ENCODE measurements around the gene UTF1. TPM values are rescaled to one million over a fixed set of nuclear protein-coding genes. Genes with fewer than 3 reads are reported as not detected.
A peak's percentile ranks its signal among the peaks of the same experiment; 100 is the strongest.

UTF1 gene
- total and polyA plus RNA-seq, 2 experiments from 2014 or later = 12.2 to 51.4 TPM

DNA sequence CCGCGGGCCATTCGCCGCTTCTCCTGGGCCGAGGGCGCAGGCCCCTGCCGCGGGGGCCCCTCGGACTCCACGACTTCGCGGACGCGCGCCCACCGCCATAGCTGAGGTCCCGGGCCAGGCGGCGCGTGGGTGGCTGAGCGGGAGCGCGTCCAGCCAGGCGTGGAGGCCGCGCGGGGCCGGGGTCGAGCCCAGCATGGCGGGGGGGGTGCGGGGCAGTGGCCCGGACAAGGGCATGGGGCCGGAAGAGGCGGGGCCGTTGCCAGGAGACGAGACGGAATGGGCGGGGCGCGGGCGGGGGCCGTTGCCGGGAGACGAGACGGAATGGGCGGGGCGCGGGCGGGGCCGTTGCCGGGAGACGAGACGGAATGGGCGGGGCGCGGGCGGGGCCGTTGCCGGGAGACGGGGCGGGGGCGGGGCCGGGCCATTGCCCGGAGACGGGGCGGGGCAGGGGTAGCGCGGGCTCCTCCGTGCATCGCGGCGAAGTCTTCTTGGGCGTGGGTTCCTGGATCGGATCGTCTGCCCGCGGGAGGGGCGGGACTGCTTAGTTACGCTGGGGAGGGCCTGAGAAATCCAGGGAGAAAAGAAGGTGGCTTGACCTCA is 31.8 kb downstream of the UTF1 start:
- H3K4me3 Mint-ChIP-seq = peak overlapping the region; percentile 72
- H3K27me3 Mint-ChIP-seq (ENCODE audit: insufficient read depth, low read depth, poor library complexity) = peaks cover 24% of the 10 kb centered on the region
- H3K4me3 ChIP-seq = peak overlapping the region; percentile 69
- H2AFZ ChIP-seq = 0 out of 2 replicates have a peak overlapping the region, but pooled peaks have one; percentile 72
- no peak overlapping the region for H3K27ac Mint-ChIP-seq
- TF ChIP-seq, protein P1, sequence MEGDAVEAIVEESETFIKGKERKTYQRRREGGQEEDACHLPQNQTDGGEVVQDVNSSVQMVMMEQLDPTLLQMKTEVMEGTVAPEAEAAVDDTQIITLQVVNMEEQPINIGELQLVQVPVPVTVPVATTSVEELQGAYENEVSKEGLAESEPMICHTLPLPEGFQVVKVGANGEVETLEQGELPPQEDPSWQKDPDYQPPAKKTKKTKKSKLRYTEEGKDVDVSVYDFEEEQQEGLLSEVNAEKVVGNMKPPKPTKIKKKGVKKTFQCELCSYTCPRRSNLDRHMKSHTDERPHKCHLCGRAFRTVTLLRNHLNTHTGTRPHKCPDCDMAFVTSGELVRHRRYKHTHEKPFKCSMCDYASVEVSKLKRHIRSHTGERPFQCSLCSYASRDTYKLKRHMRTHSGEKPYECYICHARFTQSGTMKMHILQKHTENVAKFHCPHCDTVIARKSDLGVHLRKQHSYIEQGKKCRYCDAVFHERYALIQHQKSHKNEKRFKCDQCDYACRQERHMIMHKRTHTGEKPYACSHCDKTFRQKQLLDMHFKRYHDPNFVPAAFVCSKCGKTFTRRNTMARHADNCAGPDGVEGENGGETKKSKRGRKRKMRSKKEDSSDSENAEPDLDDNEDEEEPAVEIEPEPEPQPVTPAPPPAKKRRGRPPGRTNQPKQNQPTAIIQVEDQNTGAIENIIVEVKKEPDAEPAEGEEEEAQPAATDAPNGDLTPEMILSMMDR (conservative IDR thresholded peaks at IDR 0.05; ENCODE audit: low read depth in 2 of 2) = no peak
- TF ChIP-seq POLR2AphosphoS5 (IDR thresholded peaks at IDR 0.05; ENCODE audit: low read depth) = peak; percentile 70
- no peak for TF ChIP-seq CREB1 (CRISPR knock-in tag; IDR thresholded peaks at IDR 0.05; ENCODE audit: low read depth)
- peaks cover 8% of the 10 kb centered on the region for H3K27me3 ChIP-seq (ENCODE audit: insufficient read depth)
- no peaks in the 10 kb centered on the region for H3K9me3 Mint-ChIP-seq
- H3K4me1 ChIP-seq (ENCODE audit: insufficient read depth) = peaks cover 12% of the 10 kb centered on the region
- H3K27ac ChIP-seq (ENCODE audit: low read depth) = no peak overlapping the region
- H4K20me1 ChIP-seq (replicated peaks; ENCODE audit: insufficient read depth) = no peaks in the 10 kb centered on the region
- no peaks in the 10 kb centered on the region for H3K79me2 ChIP-seq (replicated peaks; ENCODE audit: insufficient read depth)
- no peaks in the 10 kb centered on the region for H3K9me2 ChIP-seq (ENCODE audit: insufficient read depth)
- peaks cover 11% of the 10 kb centered on the region for H3K4me1 Mint-ChIP-seq
- H3K36me3 Mint-ChIP-seq (ENCODE audit: low read depth) = peaks cover 3% of the 10 kb centered on the region; the same call in 1 of the 3 replicates
- DNase-seq (ENCODE audit: low spot score) (peak; percentile 73), ATAC-seq (peak; percentile 19)
- H3F3A ChIP-seq (replicated peaks; ENCODE audit: low read depth) = no peaks in the 10 kb centered on the region
- H3K36me3 ChIP-seq (ENCODE audit: insufficient read depth) = no peaks in the 10 kb centered on the region
- peak overlapping the region; percentile 84 for H3K4me2 ChIP-seq

DNA sequence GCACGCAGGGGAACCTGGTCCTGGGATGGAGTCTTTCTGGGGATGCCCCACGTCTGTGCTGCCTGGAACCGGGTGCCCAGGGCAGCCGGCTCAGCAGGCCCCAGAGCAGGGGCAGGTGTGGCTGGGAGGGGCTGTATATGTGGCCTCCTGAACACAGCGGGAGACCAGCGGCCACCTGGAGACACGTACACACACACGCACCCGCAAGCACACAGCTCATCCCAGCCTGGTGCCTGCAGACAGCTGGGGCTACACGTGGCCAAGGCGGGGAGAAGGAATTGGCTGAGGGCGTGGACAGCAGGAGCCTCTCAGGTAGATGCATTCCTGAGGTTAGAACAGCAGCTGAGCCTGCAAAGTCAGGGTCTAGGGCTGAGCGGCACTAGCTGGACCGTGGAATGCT is 32.7 kb downstream of the UTF1 start:
- no peaks in the 10 kb centered on the region for H3K36me3 ChIP-seq (ENCODE audit: insufficient read depth)
- H4K20me1 ChIP-seq (replicated peaks; ENCODE audit: insufficient read depth) = no peaks in the 10 kb centered on the region
- no peak for DNase-seq (ENCODE audit: low spot score)
- Mint-ChIP-seq H3K4me1 (peaks cover 3% of the 10 kb centered on the region), H3K9me3 (no peaks in the 10 kb centered on the region), H3K4me3 (peak overlapping the region; percentile 72; the same call in 2 of the 3 replicates), H3K36me3 (ENCODE audit: low read depth) (peaks cover 3% of the 10 kb centered on the region; the same call in 1 of the 3 replicates), H3K27me3 (ENCODE audit: insufficient read depth, low read depth, poor library complexity) (peaks cover 18% of the 10 kb centered on the region), H3K27ac (no peak overlapping the region)
- no peaks in the 10 kb centered on the region for H3F3A ChIP-seq (replicated peaks; ENCODE audit: low read depth)
- peak overlapping the region; percentile 50; the same call in 1 of the 2 replicates for H3K4me3 ChIP-seq
- no peaks in the 10 kb centered on the region for H3K9me2 ChIP-seq (ENCODE audit: insufficient read depth)
- H2AFZ ChIP-seq = no peak overlapping the region
- H3K4me1 ChIP-seq (ENCODE audit: insufficient read depth) = peaks cover 8% of the 10 kb centered on the region
- peak; percentile 4; the same call in 2 of the 3 replicates for ATAC-seq
- peak overlapping the region; percentile 78; the same call in 1 of the 2 replicates for H3K4me2 ChIP-seq
- no peak overlapping the region for H3K27ac ChIP-seq (ENCODE audit: low read depth)
- H3K79me2 ChIP-seq (replicated peaks; ENCODE audit: insufficient read depth) = no peaks in the 10 kb centered on the region
- peaks cover 8% of the 10 kb centered on the region for H3K27me3 ChIP-seq (ENCODE audit: insufficient read depth)
- TF ChIP-seq, protein P1 (conservative IDR thresholded peaks at IDR 0.05; ENCODE audit: low read depth in 2 of 2) = no peak
- TF ChIP-seq REST (IDR thresholded peaks at IDR 0.05; ENCODE audit: unreplicated experiment) (no peak), CREB1 (CRISPR knock-in tag; IDR thresholded peaks at IDR 0.05; ENCODE audit: low read depth) (no peak), ZNF114 (CRISPR knock-in tag; IDR thresholded peaks at IDR 0.05) (no peak), JUNB (IDR thresholded peaks at IDR 0.05; ENCODE audit: unreplicated experiment) (no peak)
- TF ChIP-seq, protein P2, sequence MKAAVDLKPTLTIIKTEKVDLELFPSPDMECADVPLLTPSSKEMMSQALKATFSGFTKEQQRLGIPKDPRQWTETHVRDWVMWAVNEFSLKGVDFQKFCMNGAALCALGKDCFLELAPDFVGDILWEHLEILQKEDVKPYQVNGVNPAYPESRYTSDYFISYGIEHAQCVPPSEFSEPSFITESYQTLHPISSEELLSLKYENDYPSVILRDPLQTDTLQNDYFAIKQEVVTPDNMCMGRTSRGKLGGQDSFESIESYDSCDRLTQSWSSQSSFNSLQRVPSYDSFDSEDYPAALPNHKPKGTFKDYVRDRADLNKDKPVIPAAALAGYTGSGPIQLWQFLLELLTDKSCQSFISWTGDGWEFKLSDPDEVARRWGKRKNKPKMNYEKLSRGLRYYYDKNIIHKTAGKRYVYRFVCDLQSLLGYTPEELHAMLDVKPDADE (IDR thresholded peaks at IDR 0.05) = no peak

Measured in GM23338 (cell line).